Breast epithelium (tissue), 4 donors: Measurements from ENCODE around the gene TBRG4. TPM values are rescaled to one million over a fixed set of nuclear protein-coding genes. Genes with fewer than 3 reads are reported as not detected.

Source experiments
- DNase-seq, 2 donors: peaks; one replicate each; pipeline ENCODE4 v3.0.0-alpha.2; 2019; ENCODE audit warnings: low spot score in 2 of 2
- H3K27ac ChIP-seq, 2 donors: fragments of 200-600 bp; sonication (generic) in 1 of 2; one replicate each; pipeline ENCODE4 v1.5.1; 2016 to 2019; ENCODE audit warnings: mild to moderate bottlenecking in 1 of 2
- H3K27me3 ChIP-seq, 2 donors: fragments of 200-600 bp; sonication (generic) in 1 of 2; one replicate each; pipeline versions ENCODE4 v1.5.1 to v1.6.0; 2017 to 2019; ENCODE audit warnings: control low read depth in 1 of 2, mild to moderate bottlenecking in 1 of 2
- H3K36me3 ChIP-seq: fragments of 200-600 bp; one replicate; pipeline ENCODE4 v1.5.1; 2019
- H3K4me1 ChIP-seq, 2 donors: fragments of 200-600 bp; sonication (generic); one replicate each; pipeline ENCODE4 v1.5.1; 2016 to 2019; ENCODE audit warnings: control low read depth in 1 of 2
- H3K4me3 ChIP-seq, 3 donors: fragments of 200-600 bp; sonication (generic); 1 replicate in 2 of 3; 2 replicates in 1 of 3; pipeline ENCODE4 v1.5.1; 2016 to 2019; ENCODE audit warnings: mild to moderate bottlenecking in 3 of 3, moderate library complexity in 2 of 3
- H3K9me3 ChIP-seq, 2 donors: fragments of 200-600 bp; sonication (generic) in 1 of 2; one replicate each; pipeline ENCODE4 v1.5.1; 2016 to 2019; ENCODE audit warnings: control low read depth in 1 of 2
- CTCF ChIP-seq, 3 donors: fragments of 450-650 bp; IDR thresholded peaks; one replicate each; pipeline ENCODE4 v1.5.1; 2016 to 2017; ENCODE audit warnings: antibody characterized with exemption in 3 of 3, mild to moderate bottlenecking in 3 of 3, moderate library complexity in 3 of 3
- POLR2A ChIP-seq: fragments of 450-650 bp; IDR thresholded peaks from one replicate; pipeline ENCODE4 v1.6.1; 2016; ENCODE audit warnings: antibody characterized with exemption, mild to moderate bottlenecking, moderate library complexity
- POLR2AphosphoS5 ChIP-seq, 3 donors: sonication (generic); formaldehyde crosslinking; IDR thresholded peaks; one replicate each; pipeline ENCODE4 v1.6.1; 2017; ENCODE audit warnings: antibody characterized with exemption in 3 of 3
- intact Hi-C: fragments of 100-400 bp; cut with DNase I; formaldehyde crosslinking; loops from one replicate; pipeline ENCODE4 v1.15.1; 2023; ENCODE audit warnings: low total_unique reads
- total RNA-seq, 3 donors: library from RNA; depleted of rRNA; stranded (reverse); fragments of >200 nt; gene quantifications; one replicate each; pipeline ENCODE4 v1.1.0, GENCODE V29; 2016

Gene TBRG4
- total RNA-seq, 3 donors from 2014 or later: 37.9 to 63.8 (median 62.3) TPM

GRCh38 chr7:45098983-45099839, 12.3 kb downstream of the TBRG4 start:
- Histone ChIP-seq H3K27me3 (no peaks in the 10 kb centered on the region), H3K27ac (no peak overlapping the region), H3K9me3 (no peaks in the 10 kb centered on the region), H3K36me3 (peaks cover 22% of the 10 kb centered on the region), H3K4me1 (no peaks in the 10 kb centered on the region), H3K4me3 (no peak overlapping the region)
- DNase-seq: no peak
- TF ChIP-seq CTCF (IDR thresholded peaks at IDR 0.05) (no peak), POLR2AphosphoS5 (IDR thresholded peaks at IDR 0.05) (no peak), POLR2A (no peak)
- intact Hi-C loops: no loop called here

GRCh38 chr7:45092931-45093235, 18.6 kb downstream of the TBRG4 start:
- no peak for TF ChIP-seq POLR2A
- no peak for TF ChIP-seq POLR2AphosphoS5 (IDR thresholded peaks at IDR 0.05)
- no peak for TF ChIP-seq CTCF (IDR thresholded peaks at IDR 0.05)
- intact Hi-C loops: no loop called here

GRCh38 chr7:45092100-45092930, 19.2 kb downstream of the TBRG4 start:
- DNase-seq: no peak

More at GRCh38 chr7:45092931-45093235, 18.6 kb downstream of the TBRG4 start:
- no peaks in the 10 kb centered on the region for H3K27me3 ChIP-seq
- no peaks in the 10 kb centered on the region for H3K4me1 ChIP-seq
- H3K4me3 ChIP-seq: no peak overlapping the region
- no peaks in the 10 kb centered on the region for H3K36me3 ChIP-seq
- no peaks in the 10 kb centered on the region for H3K9me3 ChIP-seq
- H3K27ac ChIP-seq: no peak overlapping the region
- DNase-seq: no peak

GRCh38 chr7:45089341-45089891, 22.1 kb downstream of the TBRG4 start:
- Histone ChIP-seq H3K9me3 (no peaks in the 10 kb centered on the region), H3K36me3 (no peaks in the 10 kb centered on the region), H3K4me3 (peak overlapping the region; percentile 52 to 83 (median 62)), H3K27me3 (no peaks in the 10 kb centered on the region), H3K27ac (peak overlapping the region; percentile 60 to 85), H3K4me1 (no peaks in the 10 kb centered on the region)
- TF ChIP-seq POLR2A: no peak
- TF ChIP-seq CTCF (IDR thresholded peaks at IDR 0.05): no peak
- intact Hi-C loops: loop anchor here (10.0 kb wide), 1 partner anchor 1765 kb away; no protein-coding TSS in a partner anchor
- DNase-seq: peak in 1 of 2 donors; percentile 33

More at GRCh38 chr7:45092100-45092930, 19.2 kb downstream of the TBRG4 start:
- Histone ChIP-seq H3K4me1 (no peaks in the 10 kb centered on the region), H3K27me3 (no peaks in the 10 kb centered on the region), H3K27ac (no peak overlapping the region), H3K9me3 (no peaks in the 10 kb centered on the region), H3K36me3 (no peaks in the 10 kb centered on the region), H3K4me3 (no peak overlapping the region)
- intact Hi-C loops: no loop called here
- TF ChIP-seq POLR2A (no peak), CTCF (IDR thresholded peaks at IDR 0.05) (no peak), POLR2AphosphoS5 (IDR thresholded peaks at IDR 0.05) (no peak)
